HepG2 (cell line): ENCODE data around the gene BCAS1. TPM values are rescaled to one million over a fixed set of nuclear protein-coding genes. Genes with fewer than 3 reads are reported as not detected.

Source experiments
- ARHGAP35 ChIP-seq: sonication (generic); formaldehyde crosslinking; IDR thresholded peaks from 2 replicates; pipeline ENCODE4 v1.9.0; 2022; ENCODE audit warnings: mild to moderate bottlenecking, inconsistent platforms, moderate library complexity, missing genetic modification reagents, borderline replicate concordance
- BRCA1 ChIP-seq: sonication (generic); formaldehyde crosslinking; IDR thresholded peaks from 2 replicates; pipeline ENCODE4 v1.4.0; 2020; ENCODE audit warnings: missing genetic modification reagents
- CBFB ChIP-seq: sonication (generic); formaldehyde crosslinking; IDR thresholded peaks from 2 replicates; pipeline ENCODE4 v1.4.0; 2020; ENCODE audit warnings: missing genetic modification reagents
- FOSL2 ChIP-seq: sonication (generic); formaldehyde crosslinking; IDR thresholded peaks from 2 replicates; pipeline ENCODE4 v1.4.0; 2020; ENCODE audit warnings: missing genetic modification reagents
- FOXK2 ChIP-seq: fragments of 450-650 bp; IDR thresholded peaks from 2 replicates; pipeline ENCODE4 v1.6.1; 2016
- GLMP ChIP-seq: sonication (generic); formaldehyde crosslinking; IDR thresholded peaks from 2 replicates; pipeline ENCODE4 v1.9.0; 2021; ENCODE audit warnings: missing genetic modification reagents, mild to moderate bottlenecking, borderline replicate concordance
- KAT8 ChIP-seq: IDR thresholded peaks from 2 replicates; pipeline ENCODE4 v1.6.1; 2016; ENCODE audit warnings: missing genetic modification reagents, missing compliant biosample characterization
- RAD51 ChIP-seq: fragments of 450-650 bp; IDR thresholded peaks from 2 replicates; pipeline ENCODE4 v1.6.1; 2016; ENCODE audit warnings: borderline replicate concordance
- SNAPC2 ChIP-seq: sonication (generic); formaldehyde crosslinking; IDR thresholded peaks from 2 replicates; pipeline ENCODE4 v1.8.1; 2022; ENCODE audit warnings: mild to moderate bottlenecking, missing genetic modification reagents
- SNAPC4 ChIP-seq: sonication (generic); formaldehyde crosslinking; IDR thresholded peaks from 2 replicates; pipeline ENCODE4 v1.4.0; 2020; ENCODE audit warnings: mild to moderate bottlenecking, missing genetic modification reagents
- ZBED4 ChIP-seq: sonication (generic); formaldehyde crosslinking; IDR thresholded peaks from 2 replicates; pipeline ENCODE4 v1.4.0; 2020; ENCODE audit warnings: missing genetic modification reagents, borderline replicate concordance
- ZNF572 ChIP-seq: sonication (generic); formaldehyde crosslinking; IDR thresholded peaks from 2 replicates; pipeline ENCODE4 v1.5.1; 2020; ENCODE audit warnings: mild to moderate bottlenecking, missing genetic modification reagents
- ZNF749 ChIP-seq: sonication (generic); formaldehyde crosslinking; IDR thresholded peaks from 2 replicates; pipeline ENCODE4 v1.8.0; 2022; ENCODE audit warnings: mild to moderate bottlenecking, missing genetic modification reagents, moderate library complexity, borderline replicate concordance
- ZNF772 ChIP-seq: sonication (generic); formaldehyde crosslinking; IDR thresholded peaks from 2 replicates; pipeline ENCODE4 v1.5.0; 2020; ENCODE audit warnings: mild to moderate bottlenecking, missing genetic modification reagents
- polyA plus RNA-seq, 8 experiments: library from polyadenylated mRNA; depleted of rRNA in 3 of 8; stranded (reverse) in 7 of 8; unstranded in 1 of 8; fragments of >200 nt; fragmentation: Illumina TruSeq in 4 of 8; extraction: Trizol in 4 of 8; gene quantifications; 2 replicates each; pipeline versions ENCODE4 v1.2.1 to v1.2.3, GENCODE V29; 2011 to 2016; ENCODE audit warnings: low read depth in 4 of 8, missing spikeins in 1 of 8, mixed read lengths in 1 of 8; ENCODE audit not compliant: insufficient read depth in 1 of 8
- total RNA-seq, 5 experiments: library from RNA; depleted of rRNA; stranded (reverse); fragments of >200 nt; fragmentation: Illumina TruSeq; extraction: Trizol; gene quantifications; 2 replicates each; pipeline ENCODE4 v1.2.3, GENCODE V29; 2016; ENCODE audit warnings: low read depth in 1 of 5
- TF ChIP-seq, protein P1 (sequence below): sonication (generic); formaldehyde crosslinking; IDR thresholded peaks from 2 replicates; pipeline ENCODE4 v1.5.1; 2020; ENCODE audit warnings: missing genetic modification reagents, mild to moderate bottlenecking, borderline replicate concordance
- TF ChIP-seq, protein P2 (sequence below): sonication (generic); formaldehyde crosslinking; IDR thresholded peaks from 2 replicates; pipeline ENCODE4 v1.4.0; 2020; ENCODE audit warnings: mild to moderate bottlenecking, missing genetic modification reagents

BCAS1 gene
- total and polyA plus RNA-seq, 2 of the 13 experiments (the other 11 are each of a cell fraction or from before 2014, with no cell fraction given) = 0.55 to 0.91 TPM

- TF ChIP-seq, protein P1, sequence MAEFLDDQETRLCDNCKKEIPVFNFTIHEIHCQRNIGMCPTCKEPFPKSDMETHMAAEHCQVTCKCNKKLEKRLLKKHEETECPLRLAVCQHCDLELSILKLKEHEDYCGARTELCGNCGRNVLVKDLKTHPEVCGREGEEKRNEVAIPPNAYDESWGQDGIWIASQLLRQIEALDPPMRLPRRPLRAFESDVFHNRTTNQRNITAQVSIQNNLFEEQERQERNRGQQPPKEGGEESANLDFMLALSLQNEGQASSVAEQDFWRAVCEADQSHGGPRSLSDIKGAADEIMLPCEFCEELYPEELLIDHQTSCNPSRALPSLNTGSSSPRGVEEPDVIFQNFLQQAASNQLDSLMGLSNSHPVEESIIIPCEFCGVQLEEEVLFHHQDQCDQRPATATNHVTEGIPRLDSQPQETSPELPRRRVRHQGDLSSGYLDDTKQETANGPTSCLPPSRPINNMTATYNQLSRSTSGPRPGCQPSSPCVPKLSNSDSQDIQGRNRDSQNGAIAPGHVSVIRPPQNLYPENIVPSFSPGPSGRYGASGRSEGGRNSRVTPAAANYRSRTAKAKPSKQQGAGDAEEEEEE (CRISPR knock-in tag) = 0 out of 2 replicates have a peak, but pooled peaks have one; percentile 74
- TF ChIP-seq, protein P2, sequence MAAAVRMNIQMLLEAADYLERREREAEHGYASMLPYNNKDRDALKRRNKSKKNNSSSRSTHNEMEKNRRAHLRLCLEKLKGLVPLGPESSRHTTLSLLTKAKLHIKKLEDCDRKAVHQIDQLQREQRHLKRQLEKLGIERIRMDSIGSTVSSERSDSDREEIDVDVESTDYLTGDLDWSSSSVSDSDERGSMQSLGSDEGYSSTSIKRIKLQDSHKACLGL (CRISPR knock-in tag) = no peak
- peak; percentile 70; the same call in 1 of the 2 replicates for TF ChIP-seq ZBED4 (CRISPR knock-in tag)
- TF ChIP-seq SNAPC2 = no peak
- TF ChIP-seq SNAPC4 (CRISPR knock-in tag) = no peak; the same call in 1 of the 2 replicates
- peak; percentile 100 for TF ChIP-seq FOSL2 (CRISPR knock-in tag)
- 0 out of 2 replicates have a peak, but pooled peaks have one; percentile 44 for TF ChIP-seq BRCA1 (CRISPR knock-in tag)
- peak; percentile 81; the same call in 1 of the 2 replicates for TF ChIP-seq KAT8 (CRISPR knock-in tag)
- no peak for TF ChIP-seq ZNF772 (CRISPR knock-in tag)
- TF ChIP-seq ZNF749 (CRISPR knock-in tag) = no peak
- TF ChIP-seq GLMP (CRISPR knock-in tag) = no peak
- TF ChIP-seq ARHGAP35 (CRISPR knock-in tag) = peak; percentile 83
- TF ChIP-seq FOXK2 = peak; percentile 70
- TF ChIP-seq RAD51 = no peak
- 0 out of 2 replicates have a peak, but pooled peaks have one; percentile 62 for TF ChIP-seq ZNF572
- TF ChIP-seq CBFB (CRISPR knock-in tag) = peak; percentile 72; the same call in 1 of the 2 replicates
Observed at GRCh38 chr20:54067606-54068174, 2.7 kb downstream of the BCAS1 start (continued).
